Activated CD4-positive, alpha-beta T cell treated with anti-CD3 and anti-CD28 coated beads, Interleukin-2, amount 50 U/mL, for 16 hours (primary cell): ENCODE measurements around the gene SLC25A25.
A peak's percentile ranks its signal among the peaks of the same experiment; 100 is the strongest.

Source experiments
- DNase-seq: peaks from one replicate; pipeline ENCODE4 v3.0.0-alpha.2; 2020

SLC25A25 gene

GRCh38 chr9:128115187-128116103 lies 47.4 kb downstream of the SLC25A25 start:
- no peak for DNase-seq

GRCh38 chr9:128116104-128117083 lies 48.4 kb downstream of the SLC25A25 start:
- DNase-seq, result no peak

GRCh38 chr9:128117613-128118471 lies 49.8 kb downstream of the SLC25A25 start:
- peak; percentile 95 for DNase-seq

- DNase-seq, result no peak
Measured at GRCh38 chr9:128118472-128118857, 50.4 kb downstream of the SLC25A25 start.

GRCh38 chr9:128118971-128119665 lies 51.1 kb downstream of the SLC25A25 start:
- DNase-seq, result no peak

- no peak for DNase-seq
Measured at GRCh38 chr9:128120061-128120740, 52.2 kb downstream of the SLC25A25 start.

- no peak for DNase-seq
Measured at GRCh38 chr9:128120741-128121465, 52.9 kb downstream of the SLC25A25 start.

- DNase-seq, result no peak
Measured at GRCh38 chr9:128121466-128121810, 53.4 kb downstream of the SLC25A25 start.

GRCh38 chr9:128121924-128122808 lies 54.1 kb downstream of the SLC25A25 start:
- no peak for DNase-seq

- no peak for DNase-seq
Measured at GRCh38 chr9:128122809-128123175, 54.8 kb downstream of the SLC25A25 start.

- no peak for DNase-seq
Measured at GRCh38 chr9:128123451-128124080, 55.5 kb downstream of the SLC25A25 start.

- no peak for DNase-seq
Measured at GRCh38 chr9:128124451-128124850, 56.4 kb downstream of the SLC25A25 start.

GRCh38 chr9:128124873-128125579 lies 57.0 kb downstream of the SLC25A25 start:
- DNase-seq, result peak; percentile 45

GRCh38 chr9:128125580-128126354 lies 57.7 kb downstream of the SLC25A25 start:
- DNase-seq, result no peak

GRCh38 chr9:128127568-128127989 lies 59.5 kb downstream of the SLC25A25 start, which contains the start of gene PTGES2:
Gene PTGES2, minus strand, starts transcription at chr9:128127729. Its CDS starts 12 bp downstream, at chr9:128127717.
- peak; percentile 79 for DNase-seq

GRCh38 chr9:128127990-128128835 lies 60.2 kb downstream of the SLC25A25 start:
- DNase-seq, result peak; percentile 87
